ENCODE data around the gene ANXA2.

ANXA2 gene

GRCh38 chr15:60390231-60390630 is 7.6 kb downstream of the ANXA2 start:
- no peak for TF ChIP-seq CTCF (IDR thresholded peaks at IDR 0.05)

GRCh38 chr15:60389261-60390077 is 8.3 kb downstream of the ANXA2 start:
- TF ChIP-seq CTCF (IDR thresholded peaks at IDR 0.05): no peak

- no peak for TF ChIP-seq CTCF (IDR thresholded peaks at IDR 0.05)
Observed at GRCh38 chr15:60387321-60387720, 10.5 kb downstream of the ANXA2 start.

- TF ChIP-seq CTCF (IDR thresholded peaks at IDR 0.05): no peak
Observed at GRCh38 chr15:60386615-60387014, 11.2 kb downstream of the ANXA2 start.

GRCh38 chr15:60385620-60386552 is 11.9 kb downstream of the ANXA2 start:
- TF ChIP-seq CTCF (IDR thresholded peaks at IDR 0.05): no peak

- TF ChIP-seq CTCF (IDR thresholded peaks at IDR 0.05): no peak
Observed at GRCh38 chr15:60384526-60385126, 13.2 kb downstream of the ANXA2 start.

- TF ChIP-seq CTCF (IDR thresholded peaks at IDR 0.05): no peak
Observed at GRCh38 chr15:60384053-60384452, 13.7 kb downstream of the ANXA2 start.
